ENCODE results near the gene PEX10. TPM values are rescaled to one million over a fixed set of nuclear protein-coding genes. Genes with fewer than 3 reads are reported as not detected.

Gene PEX10
- total RNA-seq, 1 donor, result 28.9 TPM

- no peak for DNase-seq (ENCODE audit: low read depth)
- TF ChIP-seq, protein P1, sequence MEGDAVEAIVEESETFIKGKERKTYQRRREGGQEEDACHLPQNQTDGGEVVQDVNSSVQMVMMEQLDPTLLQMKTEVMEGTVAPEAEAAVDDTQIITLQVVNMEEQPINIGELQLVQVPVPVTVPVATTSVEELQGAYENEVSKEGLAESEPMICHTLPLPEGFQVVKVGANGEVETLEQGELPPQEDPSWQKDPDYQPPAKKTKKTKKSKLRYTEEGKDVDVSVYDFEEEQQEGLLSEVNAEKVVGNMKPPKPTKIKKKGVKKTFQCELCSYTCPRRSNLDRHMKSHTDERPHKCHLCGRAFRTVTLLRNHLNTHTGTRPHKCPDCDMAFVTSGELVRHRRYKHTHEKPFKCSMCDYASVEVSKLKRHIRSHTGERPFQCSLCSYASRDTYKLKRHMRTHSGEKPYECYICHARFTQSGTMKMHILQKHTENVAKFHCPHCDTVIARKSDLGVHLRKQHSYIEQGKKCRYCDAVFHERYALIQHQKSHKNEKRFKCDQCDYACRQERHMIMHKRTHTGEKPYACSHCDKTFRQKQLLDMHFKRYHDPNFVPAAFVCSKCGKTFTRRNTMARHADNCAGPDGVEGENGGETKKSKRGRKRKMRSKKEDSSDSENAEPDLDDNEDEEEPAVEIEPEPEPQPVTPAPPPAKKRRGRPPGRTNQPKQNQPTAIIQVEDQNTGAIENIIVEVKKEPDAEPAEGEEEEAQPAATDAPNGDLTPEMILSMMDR (IDR thresholded peaks at IDR 0.05; ENCODE audit: insufficient read depth, low read depth, low read length), result no peak
- no peak overlapping the region for H3K4me3 ChIP-seq (ENCODE audit: low read depth, low read length)
These were observed 34.5 kb downstream of the PEX10 start for GRCh38 chr1:2377751-2378440.

DNA sequence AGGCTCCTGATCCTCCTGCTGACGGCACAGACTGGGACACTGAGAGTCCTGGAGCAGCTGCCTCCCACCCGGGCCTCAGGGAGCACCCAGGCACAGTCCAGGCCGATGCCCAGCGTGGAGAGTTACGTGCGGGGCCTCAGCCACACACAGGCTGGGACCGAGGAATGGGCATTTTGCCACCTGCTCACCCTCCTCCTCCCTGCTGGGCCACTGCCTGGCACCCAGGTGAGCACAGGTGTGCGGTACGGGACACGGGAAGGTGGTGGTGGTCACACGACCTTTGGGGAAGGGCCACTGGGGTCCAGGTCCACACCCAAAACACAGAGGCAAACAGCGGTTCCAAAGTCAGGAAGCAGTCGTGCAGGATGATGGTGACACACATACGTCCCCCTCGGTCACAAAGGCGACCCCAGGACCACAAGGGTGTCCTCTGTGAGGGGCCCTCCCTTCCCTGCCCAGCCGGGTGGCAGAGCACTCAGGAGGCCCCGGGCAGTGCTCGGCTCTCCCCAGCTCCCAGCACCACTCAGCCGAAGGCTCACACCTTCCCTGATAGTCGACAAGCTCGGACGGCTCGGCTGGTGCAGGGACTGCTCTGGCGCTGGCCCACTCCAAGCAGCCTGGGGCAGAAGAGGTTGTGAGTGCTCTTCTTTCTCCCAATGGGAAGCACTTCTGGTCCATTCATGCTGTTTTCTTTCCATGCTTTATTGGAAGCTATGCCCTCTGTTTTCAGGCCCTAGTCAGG is 35.3 kb downstream of the PEX10 start:
- H3K4me3 ChIP-seq (ENCODE audit: low read depth, low read length), result no peak overlapping the region
- TF ChIP-seq, protein P1 (IDR thresholded peaks at IDR 0.05; ENCODE audit: insufficient read depth, low read depth, low read length), result no peak
- DNase-seq (ENCODE audit: low read depth), result no peak

DNA sequence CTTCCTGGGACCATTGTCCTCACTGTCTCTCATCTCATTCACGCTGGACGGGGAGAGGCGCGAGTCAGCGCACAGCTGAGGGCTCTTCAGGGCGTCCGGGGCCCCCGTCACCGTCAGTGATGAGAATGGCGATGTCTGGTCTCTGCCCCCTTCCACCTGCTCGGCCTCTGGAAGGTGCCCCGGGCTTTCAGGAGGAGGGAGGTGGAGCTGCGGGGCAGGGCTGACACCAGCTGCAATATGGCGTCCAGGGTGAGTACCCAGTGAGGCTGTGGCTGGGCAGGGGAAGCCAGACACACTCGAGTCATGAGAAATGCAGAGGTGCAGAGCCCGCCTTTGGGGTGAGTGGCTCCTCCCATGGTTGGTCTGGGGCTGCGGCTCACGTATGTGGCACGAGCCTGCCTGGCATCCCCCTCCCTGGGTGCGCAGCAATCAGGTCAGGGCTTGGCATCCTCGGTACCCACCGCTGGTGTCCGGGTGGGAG is 36.1 kb downstream of the PEX10 start:
- DNase-seq (ENCODE audit: low read depth), result no peak
- TF ChIP-seq, protein P1 (IDR thresholded peaks at IDR 0.05; ENCODE audit: insufficient read depth, low read depth, low read length), result no peak
- H3K4me3 ChIP-seq (ENCODE audit: low read depth, low read length), result no peak overlapping the region

- TF ChIP-seq, protein P1 (IDR thresholded peaks at IDR 0.05; ENCODE audit: insufficient read depth, low read depth, low read length), result no peak
- DNase-seq (ENCODE audit: low read depth), result no peak
- no peak overlapping the region for H3K4me3 ChIP-seq (ENCODE audit: low read depth, low read length)
These were observed 36.5 kb downstream of the PEX10 start for GRCh38 chr1:2375923-2376260.

GRCh38 chr1:2375246-2375922 is 37.0 kb downstream of the PEX10 start:
- TF ChIP-seq, protein P1 (IDR thresholded peaks at IDR 0.05; ENCODE audit: insufficient read depth, low read depth, low read length), result no peak
- no peak for DNase-seq (ENCODE audit: low read depth)
- H3K4me3 ChIP-seq (ENCODE audit: low read depth, low read length), result no peak overlapping the region

- TF ChIP-seq, protein P1 (IDR thresholded peaks at IDR 0.05; ENCODE audit: insufficient read depth, low read depth, low read length), result no peak
- no peak for DNase-seq (ENCODE audit: low read depth)
- no peak overlapping the region for H3K4me3 ChIP-seq (ENCODE audit: low read depth, low read length)
These were observed 37.9 kb downstream of the PEX10 start for GRCh38 chr1:2374252-2375155.
